Activated CD8-positive, alpha-beta memory T cell treated with anti-CD3 and anti-CD28 coated beads, Interleukin-2, amount 50 U/mL, for 24 hours (primary cell): ENCODE measurements around the gene C22orf39.

Experiments used
- DNase-seq: peaks from one replicate; pipeline ENCODE4 v3.0.0-alpha.2; 2020; ENCODE audit errors: extremely low read depth

C22orf39 gene

GRCh38 chr22:19447330-19448075 is at the start of gene C22orf39:
TSS of gene C22orf39 (minus strand) at chr22:19447711. CDS start at chr22:19447688, 23 bp downstream.
- DNase-seq = peak; percentile 68

DNA sequence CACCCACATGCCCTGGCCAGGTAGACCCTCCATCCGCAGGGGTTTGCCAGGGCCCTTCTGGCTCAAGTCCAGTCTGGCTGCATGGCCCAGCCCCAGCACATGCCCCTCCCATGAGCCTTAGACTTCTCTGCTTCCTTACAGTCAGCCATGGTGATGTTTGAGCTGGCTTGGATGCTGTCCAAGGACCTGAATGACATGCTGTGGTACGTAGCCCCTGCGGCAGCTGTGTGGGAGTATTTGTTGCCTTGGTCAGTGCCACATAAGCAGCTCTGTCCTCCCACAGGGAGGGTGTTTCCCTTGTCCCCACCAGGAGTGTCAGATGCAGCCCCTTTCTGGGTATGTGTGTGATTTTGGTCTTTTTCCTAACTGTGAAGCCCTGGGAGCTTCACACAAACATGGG is 49.7 kb upstream of the C22orf39 start:
- DNase-seq = no peak

DNA sequence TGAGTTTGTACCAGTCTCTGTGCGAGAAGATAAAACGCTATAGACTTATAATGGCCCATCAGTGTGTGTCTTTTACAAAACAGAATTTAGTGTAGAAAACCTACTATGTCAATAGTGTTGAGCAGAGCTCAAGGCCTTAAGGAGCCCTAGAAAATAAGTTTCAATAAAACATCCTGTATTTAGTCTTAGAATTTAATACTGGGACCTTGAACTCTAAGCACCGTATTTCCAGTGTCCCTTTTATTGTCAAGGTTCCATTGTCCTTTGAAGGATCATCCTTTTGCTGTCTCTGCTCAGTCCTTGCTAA is 48.8 kb upstream of the C22orf39 start:
- no peak for DNase-seq

DNA sequence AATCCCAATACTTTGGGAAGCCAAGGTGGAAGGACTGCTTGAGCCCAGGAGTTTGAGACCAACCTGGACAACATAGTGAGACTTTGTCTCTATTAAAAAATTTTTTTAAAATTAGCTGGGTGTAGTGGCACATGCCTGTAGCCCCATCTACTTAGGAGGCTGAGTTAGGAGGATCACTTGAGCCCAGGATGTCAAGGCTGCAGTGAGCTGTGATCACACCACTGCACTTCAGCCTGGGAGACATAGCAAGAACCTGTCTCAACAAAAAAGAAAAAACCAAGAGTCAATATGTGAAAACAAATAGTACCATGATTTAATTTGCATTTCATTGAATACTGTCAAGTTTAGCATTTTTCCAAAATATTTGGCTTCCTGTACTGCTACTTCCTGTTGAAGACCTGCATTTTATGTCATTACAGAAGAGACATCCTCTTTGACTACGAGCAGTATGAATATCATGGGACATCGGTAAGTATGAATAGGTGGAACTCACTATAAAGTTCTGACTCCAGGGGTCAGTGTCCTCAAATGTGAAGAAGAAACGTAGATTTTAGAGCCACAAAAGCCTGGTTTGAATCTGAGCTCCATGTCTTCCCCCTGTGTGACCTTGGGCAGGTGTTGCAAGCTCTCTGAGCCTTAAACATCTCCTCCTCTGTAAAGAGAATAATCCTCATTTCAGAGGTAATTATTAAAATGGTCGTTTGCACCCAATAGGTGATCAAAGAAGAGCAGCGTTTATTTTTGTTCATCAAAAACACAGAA is 48.2 kb upstream of the C22orf39 start:
- no peak for DNase-seq

DNA sequence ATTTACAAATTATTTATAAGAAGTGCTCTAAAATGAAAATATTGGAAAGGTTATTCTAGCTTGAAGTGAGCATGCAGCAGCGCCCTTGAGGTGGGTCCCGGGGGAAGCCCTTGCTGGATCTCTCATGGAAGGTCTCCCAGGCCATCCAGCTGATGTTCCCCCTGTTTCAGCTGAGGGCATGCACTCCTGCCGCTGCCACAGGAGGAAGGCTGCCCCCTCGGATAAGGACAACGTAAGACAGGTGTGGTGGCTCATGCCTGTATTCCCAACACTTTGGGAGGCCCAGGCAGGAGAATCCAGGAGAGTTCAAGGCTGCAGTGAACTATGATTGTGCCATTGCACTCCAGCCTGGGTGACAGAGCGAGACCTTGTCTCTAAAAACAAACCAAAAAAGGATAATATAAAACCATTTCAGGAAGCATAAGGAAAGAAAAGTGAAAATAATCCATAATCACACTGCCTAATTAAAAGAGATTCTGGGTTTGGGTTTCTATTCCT is 47.2 kb upstream of the C22orf39 start:
- DNase-seq = no peak

DNA sequence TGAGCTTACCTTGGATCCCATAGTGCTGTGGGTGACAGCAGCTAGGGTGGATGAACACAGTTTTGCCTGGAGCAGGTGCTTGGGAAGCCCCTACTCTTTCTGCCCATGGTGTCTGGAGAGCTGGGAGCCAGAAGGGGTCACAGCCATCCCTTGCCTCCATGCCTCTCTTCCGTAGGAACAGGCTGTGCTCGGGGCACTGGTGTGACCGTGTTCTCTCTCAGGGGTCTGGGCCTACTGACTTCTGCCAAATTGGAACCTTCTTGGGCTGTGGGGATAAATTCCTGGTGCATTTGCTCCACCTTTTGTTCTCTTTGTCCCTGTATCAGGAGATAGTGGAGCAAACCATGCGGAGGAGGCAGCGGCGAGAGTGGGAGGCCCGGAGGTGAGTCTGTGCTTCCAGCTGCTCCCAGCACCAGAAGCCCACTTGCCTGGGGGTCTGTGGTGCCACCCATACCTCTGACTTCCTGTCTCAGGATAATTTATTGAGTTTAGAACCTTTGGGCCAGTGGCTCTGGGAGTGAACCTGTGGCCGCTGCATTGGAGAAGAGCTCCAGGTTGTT is 46.6 kb upstream of the C22orf39 start:
- no peak for DNase-seq

GRCh38 chr22:19492504-19493174 is 45.1 kb upstream of the C22orf39 start:
- DNase-seq = no peak

GRCh38 chr22:19490628-19491230 is 43.2 kb upstream of the C22orf39 start:
- no peak for DNase-seq

GRCh38 chr22:19488884-19489843 is 41.7 kb upstream of the C22orf39 start:
- no peak for DNase-seq

GRCh38 chr22:19488285-19488684 is 40.8 kb upstream of the C22orf39 start:
- DNase-seq = no peak

GRCh38 chr22:19483481-19484244 is 36.2 kb upstream of the C22orf39 start:
- DNase-seq = no peak

GRCh38 chr22:19482297-19482696 is 34.8 kb upstream of the C22orf39 start:
- DNase-seq = no peak

GRCh38 chr22:19480789-19481188 is 33.3 kb upstream of the C22orf39 start:
- no peak for DNase-seq

GRCh38 chr22:19480173-19480568 is 32.7 kb upstream of the C22orf39 start:
- no peak for DNase-seq

DNA sequence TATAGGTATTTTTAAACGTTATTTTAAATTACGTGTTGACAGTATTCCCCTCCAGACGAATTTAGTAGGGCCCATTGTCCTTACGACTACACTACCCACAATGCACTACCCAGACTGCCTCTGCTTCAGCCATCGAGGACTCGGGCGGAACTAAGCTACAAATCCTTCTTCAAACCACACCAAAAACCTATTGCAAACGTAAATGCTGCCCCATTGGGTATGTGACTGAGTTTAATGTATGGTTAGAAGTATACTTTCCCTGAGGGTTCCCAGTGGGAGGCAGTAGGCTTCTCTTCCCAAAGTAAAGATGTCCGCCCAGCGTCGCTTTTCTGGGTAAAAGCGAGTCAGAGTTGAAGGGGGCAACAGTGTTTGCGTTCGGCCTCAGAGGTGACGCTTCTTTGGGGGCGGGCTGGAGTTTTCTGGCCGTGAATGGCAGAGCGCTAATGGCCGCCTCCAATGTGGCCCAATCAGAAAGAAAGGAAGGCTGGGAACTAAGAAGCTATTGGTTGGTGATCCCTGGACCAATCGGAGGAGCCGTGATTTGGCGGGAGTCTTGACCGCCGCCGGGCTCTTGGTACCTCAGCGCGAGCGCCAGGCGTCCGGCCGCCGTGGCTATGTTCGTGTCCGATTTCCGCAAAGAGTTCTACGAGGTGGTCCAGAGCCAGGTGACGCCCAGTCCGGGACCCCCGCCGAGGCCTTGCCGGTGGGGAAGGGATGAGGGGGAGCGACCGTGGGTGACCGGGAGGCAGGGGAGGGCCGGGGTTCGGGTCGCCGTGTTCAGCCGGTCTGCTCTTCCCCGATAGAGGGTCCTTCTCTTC is 32.1 kb upstream of the C22orf39 start, which contains the start of gene CDC45:
Gene CDC45, plus strand, starts transcription at position 566 of the 818 bp plus-strand sequence. Its CDS starts 49 bp downstream, at position 615.
- peak; percentile 88 for DNase-seq

DNA sequence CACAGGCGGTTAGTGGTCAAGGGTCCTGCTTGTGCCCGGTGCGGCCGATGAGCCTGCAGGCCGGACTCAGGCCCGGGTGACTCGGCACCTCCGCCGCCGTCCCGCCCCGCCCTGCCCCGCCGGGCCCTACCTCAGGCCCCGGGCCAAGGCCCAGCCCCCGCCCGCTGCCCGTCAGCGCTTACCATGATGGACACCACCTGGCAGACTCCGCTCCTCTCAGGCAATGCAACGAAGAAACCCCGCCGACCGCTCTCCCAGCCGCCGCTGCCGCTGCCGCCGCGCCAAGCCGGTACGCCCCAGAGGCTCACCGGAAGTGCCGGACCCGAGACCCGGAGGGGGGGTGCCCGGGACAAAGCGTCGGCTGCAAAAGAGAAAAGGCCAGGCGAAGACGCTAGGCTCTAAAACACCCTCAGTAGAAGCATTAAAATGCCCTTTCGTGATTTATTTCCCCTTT is 31.4 kb upstream of the C22orf39 start, which contains the start of gene UFD1:
Gene UFD1, minus strand, starts transcription at position 293 of the 454 bp plus-strand sequence. Its CDS starts 108 bp downstream, at position 185.
- DNase-seq = peak; percentile 36

DNA sequence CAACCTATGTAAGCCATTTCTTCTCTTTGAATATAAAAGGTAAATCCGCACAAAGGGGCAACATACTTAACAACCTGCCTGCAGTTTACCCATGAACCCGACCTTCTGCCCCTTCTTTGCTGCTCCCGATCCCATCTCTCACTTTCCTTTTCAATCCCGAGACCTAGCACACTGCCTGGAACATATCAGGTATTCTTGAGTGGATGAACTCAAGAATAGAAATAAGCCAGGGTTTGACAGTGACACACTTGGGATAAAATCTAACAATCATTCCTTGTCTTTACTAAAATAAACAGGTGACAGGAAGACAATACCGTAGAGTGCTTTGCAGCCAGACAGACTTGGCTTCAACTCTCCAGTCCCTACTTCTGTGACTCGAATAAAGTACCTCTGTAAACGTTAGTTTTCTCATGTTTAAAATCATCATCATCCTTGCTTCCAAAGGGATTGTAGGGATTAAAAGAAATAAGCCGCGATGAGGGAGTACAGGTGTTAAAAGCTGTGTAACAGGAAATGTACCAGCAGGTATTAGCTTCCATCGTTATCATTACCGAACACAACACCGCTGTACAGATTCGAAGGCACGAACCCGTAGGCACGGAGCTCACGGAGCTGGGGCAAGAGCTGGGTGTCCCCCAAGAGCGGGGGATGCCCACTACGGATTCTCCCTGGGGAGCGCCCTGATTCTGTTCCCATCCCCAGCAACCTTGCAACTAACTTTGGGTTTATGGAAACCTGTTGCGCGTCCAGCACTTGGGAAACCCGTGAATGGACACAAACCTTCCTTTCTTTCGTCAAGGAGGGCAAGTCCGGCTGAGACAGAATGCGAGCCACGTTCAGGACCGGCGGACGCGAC is 30.8 kb upstream of the C22orf39 start:
- DNase-seq = no peak
